ENCODE results near the gene AZU1. TPM values are rescaled to one million over a fixed set of nuclear protein-coding genes. Genes with fewer than 3 reads are reported as not detected.
A peak's percentile ranks its signal among the peaks of the same experiment; 100 is the strongest.

AZU1 gene
- total RNA-seq, 1 experiment from 2014 or later, result not detected

- Histone ChIP-seq H3K27me3 (ENCODE audit: low read length) (no peaks in the 10 kb centered on the region), H3F3A (ENCODE audit: low read length, unreplicated experiment) (no peaks in the 10 kb centered on the region), H3K9me2 (replicated peaks; ENCODE audit: low read length) (no peaks in the 10 kb centered on the region), H3K9me3 (ENCODE audit: low read length) (no peaks in the 10 kb centered on the region), H3K27ac (ENCODE audit: low read length) (peak within 1 kb of the TSS; percentile 74), H3K9ac (ENCODE audit: low read length) (peak within 1 kb of the TSS; percentile 93), H3K4me2 (ENCODE audit: low read length) (peak within 1 kb of the TSS; percentile 100), H2AFZ (ENCODE audit: low read length) (peak within 1 kb of the TSS; percentile 90), H3K79me2 (ENCODE audit: low read length) (peaks cover 41% of the 10 kb centered on the region), H3K36me3 (ENCODE audit: low read depth, low read length) (peaks cover 36% of the 10 kb centered on the region), H4K20me1 (ENCODE audit: low read length) (peaks cover 40% of the 10 kb centered on the region), H3K4me1 (ENCODE audit: insufficient read depth, low read length) (peaks cover 26% of the 10 kb centered on the region), H3K4me3 (ENCODE audit: low read length) (peak within 1 kb of the TSS; percentile 88)
- ATAC-seq (peak; percentile 71), DNase-seq (peak; percentile 98)
- BruUV-seq (replicated peaks), result TSS peak; percentile 89
- ChIA-PET CTCF (no interaction called here), POLR2A (ENCODE audit: unreplicated experiment) (interaction anchor here (0.6 kb wide), 1 partner anchor 43 kb away, joined by 9 read pairs; no protein-coding TSS in a partner anchor)
- intact Hi-C loops (cut with micrococcal nuclease), result loop anchor here (2.0 kb wide), 1 partner anchor 14 kb away; no protein-coding TSS in a partner anchor
- TF ChIP-seq CTCF (conservative IDR thresholded peaks at IDR 0.05; ENCODE audit: low read depth, low read length) (no peak), EZH2 (IDR thresholded peaks at IDR 0.05; ENCODE audit: low read length, unreplicated experiment) (no peak), EZH2phosphoT487 (IDR thresholded peaks at IDR 0.05; ENCODE audit: borderline replicate concordance, low read length) (no peak)
These were observed 30.7 kb upstream of the AZU1 start, which contains the start of gene PTBP1 for GRCh38 chr19:796692-797527. TSS of gene PTBP1 (plus strand) at chr19:797452. CDS start at chr19:797498, 46 bp downstream.

GRCh38 chr19:797528-798414 lies 29.9 kb upstream of the AZU1 start:
- no peaks in the 10 kb centered on the region for H3K27me3 ChIP-seq (ENCODE audit: low read length)
- peaks cover 48% of the 10 kb centered on the region for H4K20me1 ChIP-seq (ENCODE audit: low read length)
- H3K36me3 ChIP-seq (ENCODE audit: low read depth, low read length), result peaks cover 44% of the 10 kb centered on the region
- peak overlapping the region; percentile 88 for H3K4me3 ChIP-seq (ENCODE audit: low read length)
- peak overlapping the region; percentile 93 for H3K9ac ChIP-seq (ENCODE audit: low read length)
- H3K9me3 ChIP-seq (ENCODE audit: low read length), result no peaks in the 10 kb centered on the region
- H3F3A ChIP-seq (ENCODE audit: low read length, unreplicated experiment), result no peaks in the 10 kb centered on the region
- peaks cover 26% of the 10 kb centered on the region for H3K4me1 ChIP-seq (ENCODE audit: insufficient read depth, low read length)
- peak overlapping the region; percentile 74 for H3K27ac ChIP-seq (ENCODE audit: low read length)
- peaks cover 49% of the 10 kb centered on the region for H3K79me2 ChIP-seq (ENCODE audit: low read length)
- peak overlapping the region; percentile 100 for H3K4me2 ChIP-seq (ENCODE audit: low read length)
- ATAC-seq (peak; percentile 28), DNase-seq (peak; percentile 83)
- ChIA-PET POLR2A (ENCODE audit: unreplicated experiment) (interaction anchor here (0.6 kb wide), 1 partner anchor 44 kb away, joined by 9 read pairs; no protein-coding TSS in a partner anchor), CTCF (interaction anchor here (0.6 kb wide), 2 partner anchors 69 to 134 kb away, joined by 3 read pairs; no protein-coding TSS in a partner anchor)
- H2AFZ ChIP-seq (ENCODE audit: low read length), result no peak overlapping the region
- H3K9me2 ChIP-seq (replicated peaks; ENCODE audit: low read length), result no peaks in the 10 kb centered on the region
- intact Hi-C loops (cut with micrococcal nuclease), result loop anchor here (2.0 kb wide), 1 partner anchor 15 kb away; no protein-coding TSS in a partner anchor
- TF ChIP-seq EZH2phosphoT487 (IDR thresholded peaks at IDR 0.05; ENCODE audit: borderline replicate concordance, low read length), result no peak
- no TSS peak for BruUV-seq (replicated peaks)
